Panc1 (cell line): Measurements from ENCODE around the gene UGT1A10.

Source experiments
- CTCF ChIP-seq: fragments of 450-650 bp; IDR thresholded peaks from 2 replicates; pipeline ENCODE4 v1.5.1; 2017; ENCODE audit warnings: mild to moderate bottlenecking
- POLR2AphosphoS5 ChIP-seq: IDR thresholded peaks from 2 replicates; pipeline ENCODE4 v1.6.1; 2012; ENCODE audit warnings: mild to moderate bottlenecking, low read depth, low read length, moderate library complexity

- TF ChIP-seq CTCF = no peak
- TF ChIP-seq POLR2AphosphoS5 = no peak
Observed at GRCh38 chr2:233602076-233602475, 34.2 kb upstream of the UGT1A10 start.
